Thoracic aorta (tissue), 2 donors: Measurements from ENCODE around the gene PXYLP1. TPM values are rescaled to one million over a fixed set of nuclear protein-coding genes. Genes with fewer than 3 reads are reported as not detected.

ENCODE experiments used
- ATAC-seq: fragments of 150-250 bp; one replicate; pipeline ENCODE4 v1.8.0; 2017; ENCODE audit warnings: low read depth; ENCODE audit not compliant: insufficient number of reproducible peaks, low FRiP score
- DNase-seq: peaks from one replicate; pipeline ENCODE4 v3.0.0-alpha.2; 2020; ENCODE audit warnings: low spot score
- H3K27ac ChIP-seq, 2 donors: fragments of 200-600 bp; sonication (generic); 1 replicate in 1 of 2; 2 replicates in 1 of 2; pipeline ENCODE4 v1.5.1; 2016; ENCODE audit warnings: mild to moderate bottlenecking in 2 of 2, moderate library complexity in 2 of 2
- H3K27me3 ChIP-seq: fragments of 200-600 bp; sonication (generic); replicated peaks from 2 replicates; pipeline ENCODE4 v1.6.0; 2016; ENCODE audit warnings: mild to moderate bottlenecking; ENCODE audit not compliant: insufficient read depth
- H3K36me3 ChIP-seq: fragments of 200-600 bp; sonication (generic); one replicate; pipeline ENCODE4 v1.5.1; 2016
- H3K4me1 ChIP-seq, 2 donors: fragments of 200-600 bp; sonication (generic); 1 replicate in 1 of 2; 2 replicates in 1 of 2; pipeline versions ENCODE4 v1.5.1 to v1.6.0; 2016; ENCODE audit warnings: low read depth in 2 of 2, mild to moderate bottlenecking in 1 of 2; ENCODE audit not compliant: control insufficient read depth in 1 of 2
- H3K4me3 ChIP-seq: fragments of 200-600 bp; sonication (generic); 2 replicates; pipeline ENCODE4 v1.5.1; 2016; ENCODE audit warnings: mild to moderate bottlenecking
- H3K9me3 ChIP-seq: fragments of 200-600 bp; sonication (generic); 2 replicates; pipeline ENCODE4 v1.5.1; 2016
- CTCF ChIP-seq: fragments of 200-600 bp; sonication (generic); IDR thresholded peaks from one replicate; pipeline ENCODE4 v1.5.1; 2019; ENCODE audit warnings: antibody characterized with exemption
- total RNA-seq, 2 donors: library from RNA; depleted of rRNA; stranded (reverse); fragments of >200 nt; gene quantifications; one replicate each; pipeline versions ENCODE4 v1.1.0 to v1.2.3, GENCODE V29; 2016

The PXYLP1 gene
- total RNA-seq, 2 donors from 2014 or later = 15.2 to 23.2 TPM

- no peak overlapping the region for H3K4me3 ChIP-seq
- H3K36me3 ChIP-seq = no peaks in the 10 kb centered on the region
- no peak overlapping the region for H3K27ac ChIP-seq
- DNase-seq = no peak
- no peaks in the 10 kb centered on the region for H3K27me3 ChIP-seq
- H3K9me3 ChIP-seq = no peaks in the 10 kb centered on the region
- ATAC-seq = no peak
- TF ChIP-seq CTCF = no peak
- no peaks in the 10 kb centered on the region for H3K4me1 ChIP-seq
These were observed 19.5 kb upstream of the PXYLP1 start for GRCh38 chr3:141212101-141212500.

GRCh38 chr3:141212555-141212954 lies 19.1 kb upstream of the PXYLP1 start:
- DNase-seq (no peak), ATAC-seq (no peak)
- no peak overlapping the region for H3K27ac ChIP-seq
- H3K27me3 ChIP-seq = no peaks in the 10 kb centered on the region
- no peaks in the 10 kb centered on the region for H3K4me1 ChIP-seq
- no peaks in the 10 kb centered on the region for H3K9me3 ChIP-seq
- TF ChIP-seq CTCF = no peak
- no peaks in the 10 kb centered on the region for H3K36me3 ChIP-seq
- H3K4me3 ChIP-seq = no peak overlapping the region

- H3K36me3 ChIP-seq = no peaks in the 10 kb centered on the region
- no peak for DNase-seq
- H3K27me3 ChIP-seq = no peaks in the 10 kb centered on the region
- no peak overlapping the region for H3K4me3 ChIP-seq
- H3K9me3 ChIP-seq = no peaks in the 10 kb centered on the region
- TF ChIP-seq CTCF = no peak
- no peak overlapping the region for H3K27ac ChIP-seq
- ATAC-seq = no peak
- H3K4me1 ChIP-seq = no peaks in the 10 kb centered on the region
These were observed 14.7 kb upstream of the PXYLP1 start for GRCh38 chr3:141216975-141217374.

GRCh38 chr3:141217389-141217788 lies 14.2 kb upstream of the PXYLP1 start:
- DNase-seq (no peak), ATAC-seq (no peak)
- H3K4me3 ChIP-seq = no peak overlapping the region
- no peak for TF ChIP-seq CTCF
- no peaks in the 10 kb centered on the region for H3K4me1 ChIP-seq
- no peak overlapping the region for H3K27ac ChIP-seq
- H3K9me3 ChIP-seq = no peaks in the 10 kb centered on the region
- H3K36me3 ChIP-seq = no peaks in the 10 kb centered on the region
- no peaks in the 10 kb centered on the region for H3K27me3 ChIP-seq

GRCh38 chr3:141218162-141218835 lies 13.3 kb upstream of the PXYLP1 start:
- Histone ChIP-seq H3K36me3 (no peaks in the 10 kb centered on the region), H3K9me3 (no peaks in the 10 kb centered on the region), H3K4me1 (no peaks in the 10 kb centered on the region), H3K27ac (no peak overlapping the region), H3K4me3 (no peak overlapping the region), H3K27me3 (no peaks in the 10 kb centered on the region)
- ATAC-seq (no peak), DNase-seq (no peak)
- no peak for TF ChIP-seq CTCF
